ENCODE measurements around the gene PHOX2B. TPM values are rescaled to one million over a fixed set of nuclear protein-coding genes. Genes with fewer than 3 reads are reported as not detected.

The PHOX2B gene
- total RNA-seq, 1 experiment from 2014 or later: not detected

- Histone ChIP-seq H3K27me3 (replicated peaks; ENCODE audit: control insufficient read depth, insufficient read depth, low read length) (no peaks in the 10 kb centered on the region), H3K9me3 (no peaks in the 10 kb centered on the region), H3K4me3 (ENCODE audit: low read depth, low read length) (no peak overlapping the region), H3K36me3 (ENCODE audit: control insufficient read depth, insufficient read depth, low read length) (no peaks in the 10 kb centered on the region), H3K4me1 (no peaks in the 10 kb centered on the region)
- H3K4me1 Mint-ChIP-seq (ENCODE audit: low read depth, unreplicated experiment): peaks cover 6% of the 10 kb centered on the region
- no peaks in the 10 kb centered on the region for H3K36me3 Mint-ChIP-seq (ENCODE audit: insufficient read depth, unreplicated experiment)
- H3K4me3 Mint-ChIP-seq (ENCODE audit: unreplicated experiment): no peak overlapping the region
- intact Hi-C loops (cut with micrococcal nuclease; ENCODE audit: unreplicated experiment): no loop called here
- TF ChIP-seq, protein P1, sequence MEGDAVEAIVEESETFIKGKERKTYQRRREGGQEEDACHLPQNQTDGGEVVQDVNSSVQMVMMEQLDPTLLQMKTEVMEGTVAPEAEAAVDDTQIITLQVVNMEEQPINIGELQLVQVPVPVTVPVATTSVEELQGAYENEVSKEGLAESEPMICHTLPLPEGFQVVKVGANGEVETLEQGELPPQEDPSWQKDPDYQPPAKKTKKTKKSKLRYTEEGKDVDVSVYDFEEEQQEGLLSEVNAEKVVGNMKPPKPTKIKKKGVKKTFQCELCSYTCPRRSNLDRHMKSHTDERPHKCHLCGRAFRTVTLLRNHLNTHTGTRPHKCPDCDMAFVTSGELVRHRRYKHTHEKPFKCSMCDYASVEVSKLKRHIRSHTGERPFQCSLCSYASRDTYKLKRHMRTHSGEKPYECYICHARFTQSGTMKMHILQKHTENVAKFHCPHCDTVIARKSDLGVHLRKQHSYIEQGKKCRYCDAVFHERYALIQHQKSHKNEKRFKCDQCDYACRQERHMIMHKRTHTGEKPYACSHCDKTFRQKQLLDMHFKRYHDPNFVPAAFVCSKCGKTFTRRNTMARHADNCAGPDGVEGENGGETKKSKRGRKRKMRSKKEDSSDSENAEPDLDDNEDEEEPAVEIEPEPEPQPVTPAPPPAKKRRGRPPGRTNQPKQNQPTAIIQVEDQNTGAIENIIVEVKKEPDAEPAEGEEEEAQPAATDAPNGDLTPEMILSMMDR (IDR thresholded peaks at IDR 0.05; ENCODE audit: insufficient read depth in 1 of 2, low read depth in 1 of 2, low read length in 1 of 2, severe bottlenecking in 1 of 2, unreplicated experiment in 1 of 2): no peak
- no peaks in the 10 kb centered on the region for H3K9me3 Mint-ChIP-seq (ENCODE audit: unreplicated experiment)
- no TSS peak for BruUV-seq (replicated peaks)
- no peak overlapping the region for H3K27ac Mint-ChIP-seq (ENCODE audit: unreplicated experiment)
- H3K27me3 Mint-ChIP-seq (ENCODE audit: insufficient read depth, unreplicated experiment): peaks cover 16% of the 10 kb centered on the region
- DNase-seq: no peak
- ChIA-PET CTCF (no interaction called here), POLR2A (no interaction called here)
These were observed 14.2 kb downstream of the PHOX2B start for GRCh38 chr4:41734371-41734770.

GRCh38 chr4:41731569-41732126, 16.9 kb downstream of the PHOX2B start:
- Histone ChIP-seq H3K27me3 (replicated peaks; ENCODE audit: control insufficient read depth, insufficient read depth, low read length) (no peaks in the 10 kb centered on the region), H3K4me3 (ENCODE audit: low read depth, low read length) (no peak overlapping the region), H3K4me1 (no peaks in the 10 kb centered on the region), H3K36me3 (ENCODE audit: control insufficient read depth, insufficient read depth, low read length) (no peaks in the 10 kb centered on the region), H3K9me3 (no peaks in the 10 kb centered on the region)
- intact Hi-C loops (cut with micrococcal nuclease; ENCODE audit: unreplicated experiment): no loop called here
- Mint-ChIP-seq H3K4me1 (ENCODE audit: low read depth, unreplicated experiment) (peaks cover 6% of the 10 kb centered on the region), H3K27ac (ENCODE audit: unreplicated experiment) (no peak overlapping the region), H3K36me3 (ENCODE audit: insufficient read depth, unreplicated experiment) (no peaks in the 10 kb centered on the region), H3K27me3 (ENCODE audit: insufficient read depth, unreplicated experiment) (peaks cover 16% of the 10 kb centered on the region), H3K4me3 (ENCODE audit: unreplicated experiment) (no peak overlapping the region), H3K9me3 (ENCODE audit: unreplicated experiment) (no peaks in the 10 kb centered on the region)
- ChIA-PET CTCF (no interaction called here), POLR2A (no interaction called here)
- DNase-seq: no peak
- TF ChIP-seq, protein P1 (IDR thresholded peaks at IDR 0.05; ENCODE audit: insufficient read depth in 1 of 2, low read depth in 1 of 2, low read length in 1 of 2, severe bottlenecking in 1 of 2, unreplicated experiment in 1 of 2): no peak
- no TSS peak for BruUV-seq (replicated peaks)

GRCh38 chr4:41728573-41728913, 20.0 kb downstream of the PHOX2B start:
- DNase-seq: no peak
- Mint-ChIP-seq H3K36me3 (ENCODE audit: insufficient read depth, unreplicated experiment) (no peaks in the 10 kb centered on the region), H3K27me3 (ENCODE audit: insufficient read depth, unreplicated experiment) (peaks cover 16% of the 10 kb centered on the region), H3K9me3 (ENCODE audit: unreplicated experiment) (peaks cover 11% of the 10 kb centered on the region), H3K4me3 (ENCODE audit: unreplicated experiment) (no peak overlapping the region), H3K4me1 (ENCODE audit: low read depth, unreplicated experiment) (peaks cover 6% of the 10 kb centered on the region), H3K27ac (ENCODE audit: unreplicated experiment) (no peak overlapping the region)
- Histone ChIP-seq H3K4me1 (no peaks in the 10 kb centered on the region), H3K4me3 (ENCODE audit: low read depth, low read length) (no peak overlapping the region), H3K27me3 (replicated peaks; ENCODE audit: control insufficient read depth, insufficient read depth, low read length) (no peaks in the 10 kb centered on the region), H3K9me3 (0 out of 2 replicates have a peak, but pooled peaks cover 2% of the 10 kb centered on the region), H3K36me3 (ENCODE audit: control insufficient read depth, insufficient read depth, low read length) (no peaks in the 10 kb centered on the region)
- BruUV-seq (replicated peaks): no TSS peak
- TF ChIP-seq, protein P1 (IDR thresholded peaks at IDR 0.05; ENCODE audit: insufficient read depth in 1 of 2, low read depth in 1 of 2, low read length in 1 of 2, severe bottlenecking in 1 of 2, unreplicated experiment in 1 of 2): no peak
- intact Hi-C loops (cut with micrococcal nuclease; ENCODE audit: unreplicated experiment): no loop called here
- ChIA-PET CTCF (no interaction called here), POLR2A (no interaction called here)

All from Caco-2 (cell line).